GM18868 (cell line): Measurements from ENCODE around the gene SMAD3.
"Not testable (repeated sequence)": the region's sequence is repeated elsewhere in the genome, so short reads cannot be mapped to it uniquely, and the experiment has no call there.

Experiments used
- ATAC-seq: cut with Tn5 transposase; IDR thresholded peaks from one replicate; pipeline ENCODE4 v1.9.1; 2021; ENCODE audit warnings: mild to moderate bottlenecking, moderate library complexity; ENCODE audit not compliant: unreplicated experiment

SMAD3 gene

GRCh38 chr15:67108122-67108961 is 42.9 kb downstream of the SMAD3 start:
- ATAC-seq: no peak

DNA sequence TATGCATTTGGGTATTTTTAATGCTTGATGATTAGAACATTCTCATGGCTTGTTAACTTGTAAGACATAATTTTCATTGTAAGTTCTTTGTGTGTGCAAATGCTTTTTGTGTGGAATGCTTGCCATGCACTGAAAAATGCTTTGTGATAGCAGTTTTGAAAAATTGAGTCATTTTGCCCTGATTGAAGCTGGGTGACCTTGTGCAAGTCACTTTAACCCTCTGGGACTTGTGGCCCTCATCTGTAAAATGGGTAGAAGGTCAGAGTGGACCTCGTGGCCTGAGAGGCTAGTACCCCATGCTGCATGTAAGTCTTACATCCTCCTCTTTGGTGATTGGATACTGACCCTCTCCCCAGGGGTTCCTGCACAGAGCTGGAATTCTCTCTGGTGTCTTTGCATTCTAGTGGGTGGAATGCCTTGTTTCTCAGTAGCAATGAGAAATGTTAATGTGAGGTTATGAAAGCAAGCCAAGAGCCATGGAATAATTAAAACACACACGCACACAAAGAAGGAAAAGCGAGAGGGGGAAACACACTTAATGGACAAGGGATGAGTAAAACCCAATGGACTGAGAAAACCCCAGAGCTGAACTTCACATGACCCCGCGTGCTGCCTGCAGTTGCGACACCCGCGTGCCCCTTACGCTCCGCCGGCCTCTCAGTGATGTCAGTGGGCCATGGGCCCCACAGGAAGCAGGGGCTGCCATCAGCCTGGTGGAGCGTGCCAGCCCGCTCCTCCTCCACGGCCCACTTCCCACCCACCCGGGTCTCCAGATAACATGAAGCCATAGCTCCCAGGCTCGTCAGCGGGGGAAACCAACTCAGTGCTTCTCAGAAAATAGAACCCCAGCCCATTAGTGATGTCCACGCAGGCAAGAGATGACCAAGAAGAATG is 44.0 kb downstream of the SMAD3 start:
- peak; percentile 67 for ATAC-seq

DNA sequence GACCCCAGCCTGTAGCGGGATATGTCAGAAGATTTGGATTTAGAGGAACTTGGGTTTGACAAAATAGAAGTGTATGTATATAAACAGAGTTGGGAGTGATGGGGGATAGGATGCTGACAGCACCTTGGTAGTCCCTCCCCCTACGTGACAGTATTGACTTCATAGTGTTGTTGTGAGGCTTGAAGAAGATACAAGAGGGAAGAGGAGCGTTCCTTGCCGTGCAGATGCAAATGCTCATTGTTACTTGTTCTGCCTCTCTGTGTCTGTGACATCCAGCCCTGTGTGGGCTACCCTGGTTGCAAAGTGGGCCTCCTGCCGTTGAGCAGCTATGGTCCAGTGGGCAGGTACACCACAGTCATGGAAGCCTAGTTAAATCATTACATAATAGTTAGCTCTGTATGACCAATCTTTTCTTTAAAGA is 45.0 kb downstream of the SMAD3 start:
- peak; percentile 50 for ATAC-seq

DNA sequence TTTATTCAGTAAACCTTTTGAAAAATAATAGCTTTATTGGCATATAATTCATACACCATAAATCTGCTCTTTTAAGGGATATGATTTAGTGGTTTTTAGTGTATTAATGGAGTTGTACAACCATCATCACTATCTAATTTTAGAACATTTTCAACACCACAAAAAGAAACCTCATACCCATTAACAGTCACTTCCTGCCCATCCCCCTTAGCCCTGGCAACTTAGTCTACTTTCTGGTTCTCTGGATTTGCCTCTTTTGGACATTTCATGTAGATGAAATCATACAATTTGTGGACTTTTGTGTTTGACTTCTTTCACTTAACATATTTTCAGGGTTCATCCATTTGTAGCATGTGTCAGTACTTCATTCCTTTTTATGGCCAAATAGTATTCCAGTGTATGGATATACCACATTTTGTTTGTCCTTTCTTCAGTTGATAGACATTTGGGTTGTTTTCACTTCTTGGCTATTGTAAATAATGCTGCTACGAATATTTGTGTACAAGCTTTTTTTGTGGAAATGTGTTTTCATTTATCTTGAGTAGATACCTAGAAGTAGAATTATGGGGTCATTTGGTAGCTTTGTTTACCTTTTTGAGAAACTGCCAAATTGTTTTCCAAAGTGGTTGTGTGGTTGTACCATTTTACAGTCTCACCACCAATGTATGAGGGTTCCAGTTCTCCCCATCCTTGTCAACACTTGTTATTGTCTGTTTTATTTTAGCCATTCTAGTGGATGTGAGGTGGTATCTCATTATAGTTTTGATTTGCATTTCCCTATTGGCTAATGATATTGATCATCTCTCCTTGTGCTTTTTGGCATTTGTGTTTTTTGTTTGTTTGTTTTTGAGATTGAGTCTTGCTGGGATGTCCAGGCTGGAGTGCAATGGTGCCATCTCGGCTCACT is 45.8 kb downstream of the SMAD3 start:
- ATAC-seq: no peak

- ATAC-seq: no peak
These were observed 48.6 kb downstream of the SMAD3 start for GRCh38 chr15:67114046-67114445.

DNA sequence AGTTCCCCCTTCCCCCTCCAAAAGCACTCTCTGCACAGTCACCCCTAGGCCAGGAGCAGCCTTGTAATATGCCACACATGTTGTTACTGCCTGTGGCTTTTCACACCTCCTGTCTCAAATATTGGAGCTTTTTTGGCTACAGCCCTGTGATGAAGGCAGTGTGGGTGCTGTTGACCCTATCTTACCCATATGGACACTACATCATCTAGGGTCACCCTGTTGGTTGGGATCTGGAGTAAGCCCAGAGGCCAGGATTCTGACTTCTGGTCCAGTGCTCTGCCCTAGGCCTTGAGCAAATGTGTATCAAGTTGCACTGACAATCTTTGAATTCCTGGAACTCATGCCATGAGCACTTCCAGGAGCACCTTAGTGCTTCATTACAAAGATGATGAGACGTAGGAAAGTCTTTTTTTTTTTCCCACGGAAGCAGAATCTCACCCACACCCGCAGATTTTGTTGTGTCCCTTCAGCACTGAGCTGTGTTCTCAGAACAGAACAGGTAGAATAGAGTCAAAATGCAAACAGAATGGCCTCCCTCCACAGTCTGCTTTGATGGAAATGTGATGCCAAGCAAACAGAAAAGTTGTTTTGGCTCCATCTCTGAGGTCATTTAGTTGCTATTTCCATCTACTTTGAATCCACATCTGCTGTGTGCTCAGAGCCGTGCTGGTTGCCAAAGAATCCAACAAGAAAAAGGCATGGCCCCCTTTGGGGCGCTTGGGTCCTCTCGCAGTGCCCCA is 49.6 kb downstream of the SMAD3 start:
- no peak for ATAC-seq

GRCh38 chr15:67115586-67115969 is 50.2 kb downstream of the SMAD3 start:
- no peak for ATAC-seq

GRCh38 chr15:67116742-67117141 is 51.3 kb downstream of the SMAD3 start:
- ATAC-seq: no peak

GRCh38 chr15:67117370-67117769 is 52.0 kb downstream of the SMAD3 start:
- no peak for ATAC-seq

GRCh38 chr15:67118808-67119207 is 53.4 kb downstream of the SMAD3 start:
- no peak for ATAC-seq

DNA sequence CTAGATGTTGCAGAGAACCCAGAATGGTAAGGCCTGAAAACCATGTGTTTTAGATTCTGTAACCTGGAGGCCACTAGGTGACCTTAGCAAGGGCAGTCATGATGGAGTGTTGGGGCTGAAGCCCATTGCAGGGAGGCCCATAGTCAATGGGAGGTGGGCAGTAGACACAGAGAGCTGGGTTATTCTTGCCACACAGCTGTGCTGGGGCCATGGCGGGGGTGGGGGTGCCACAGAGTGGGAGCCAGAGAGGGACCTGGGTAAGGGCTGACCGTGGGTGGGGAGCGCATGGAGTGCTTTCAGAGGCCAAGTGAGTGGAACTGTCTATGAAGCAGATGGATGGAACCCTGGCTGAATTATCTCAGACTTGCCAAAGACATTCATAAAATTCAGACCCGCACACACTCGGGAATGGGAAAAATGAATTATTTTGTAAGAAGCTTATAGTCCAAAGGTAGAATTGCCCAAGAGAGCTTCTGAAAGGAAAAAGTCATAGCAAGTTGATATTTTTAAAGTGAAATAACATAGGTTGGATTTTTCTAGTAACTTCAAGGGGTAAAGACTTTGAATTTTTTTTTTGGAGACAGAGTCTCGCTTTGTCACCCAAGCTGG is 53.9 kb downstream of the SMAD3 start:
- no peak for ATAC-seq

DNA sequence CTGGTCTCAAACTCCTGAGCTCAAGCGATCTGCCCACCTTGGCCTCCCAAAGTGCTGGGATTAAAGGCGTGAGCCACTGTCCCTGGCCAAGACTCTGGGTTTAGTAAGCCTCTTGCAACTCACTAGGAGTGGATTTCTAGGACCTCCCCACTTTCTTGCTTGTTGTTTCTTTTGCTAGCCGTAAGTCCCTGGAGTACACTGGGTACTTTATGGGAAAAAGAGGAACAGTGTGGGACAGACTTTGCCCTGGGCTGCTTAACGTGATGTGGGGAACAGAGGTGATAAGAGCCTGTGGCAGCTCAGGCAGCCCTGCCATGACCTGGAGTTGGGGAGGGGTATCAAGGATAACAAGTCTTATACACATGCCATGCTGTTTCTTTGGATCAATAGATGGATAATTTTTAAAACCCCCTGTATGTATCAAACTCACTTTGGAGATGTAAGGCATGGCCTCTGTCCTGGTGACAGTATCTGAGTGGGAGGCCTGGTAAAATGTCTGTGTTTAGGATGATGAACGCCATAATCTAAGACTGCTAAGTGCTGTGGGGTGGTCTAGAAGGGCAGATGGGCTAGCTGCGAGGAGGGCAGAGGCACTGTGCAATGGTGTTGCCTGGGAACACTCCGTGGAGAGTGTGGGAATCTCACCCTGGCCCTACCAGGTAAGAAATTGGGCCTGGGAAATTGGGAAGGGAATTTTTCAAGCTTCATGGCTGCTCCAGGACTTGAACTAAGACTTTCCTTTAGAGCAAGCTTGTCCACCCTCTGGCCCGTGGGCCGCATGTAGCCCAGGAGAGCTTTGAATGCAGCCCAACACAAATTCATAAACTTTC is 54.8 kb downstream of the SMAD3 start:
- ATAC-seq: no peak

- ATAC-seq: peak; percentile 78
These were observed 55.6 kb downstream of the SMAD3 start for GRCh38 chr15:67120839-67121643.

DNA sequence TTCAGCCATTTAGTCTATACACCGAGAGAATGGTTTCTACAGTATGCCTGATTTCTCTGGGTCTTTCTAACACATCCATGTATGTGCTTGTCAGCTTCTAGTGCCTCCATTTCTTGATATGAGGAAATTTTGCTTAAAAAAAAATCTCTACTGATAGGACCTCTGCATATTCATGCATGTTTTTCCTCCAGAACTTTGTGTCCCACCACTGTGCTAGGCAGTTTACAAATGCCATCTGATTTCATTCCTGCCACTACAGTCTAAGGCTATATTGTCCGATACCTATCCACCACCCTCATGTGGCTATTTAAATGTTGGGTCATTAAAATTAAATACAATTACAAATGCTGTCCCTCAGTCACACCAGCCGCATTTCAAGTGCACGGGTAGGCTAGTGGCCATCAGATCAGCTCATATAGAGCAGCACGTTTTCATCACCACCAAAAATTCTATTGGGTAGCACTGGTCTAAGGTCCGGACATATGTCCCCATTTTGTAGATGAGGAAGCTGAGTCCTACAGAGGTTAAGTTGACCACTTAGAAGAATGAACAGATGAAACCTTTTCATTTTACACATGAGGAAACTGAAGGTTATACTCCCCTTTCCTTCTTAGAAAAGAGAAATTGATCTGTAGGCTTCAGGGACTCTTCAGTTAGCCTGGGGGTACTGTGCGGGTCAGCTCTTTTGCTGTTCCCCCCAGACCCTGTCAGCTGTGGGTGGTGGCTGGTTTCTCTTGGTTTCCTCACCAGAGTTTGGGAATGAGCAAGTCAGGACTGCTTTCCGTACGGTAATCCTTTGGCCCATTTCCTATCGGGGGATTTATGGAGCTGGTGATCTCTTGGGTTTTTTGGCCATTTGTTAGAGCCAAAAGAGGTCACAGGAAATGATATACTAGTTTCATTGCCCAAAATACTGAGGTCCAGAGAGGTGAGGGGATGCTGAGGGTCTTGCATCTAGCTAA is 56.5 kb downstream of the SMAD3 start:
- ATAC-seq: no peak

- not testable (repeated sequence) for ATAC-seq
These were observed 57.4 kb downstream of the SMAD3 start for GRCh38 chr15:67122816-67123215.

GRCh38 chr15:67123291-67123690 is 57.9 kb downstream of the SMAD3 start:
- not testable (repeated sequence) for ATAC-seq

- no peak for ATAC-seq
These were observed 58.7 kb downstream of the SMAD3 start for GRCh38 chr15:67124111-67124510.
